Activated CD4-positive, alpha-beta T cell treated with anti-CD3 and anti-CD28 coated beads, Interleukin-2, Interleukin-6, amounts not matched to agents 100 ng/mL and 50 ng/mL, durations not matched to agents 16 hours and 8 hours (primary cell): ENCODE data around the gene EFEMP1.
"Not testable (repeated sequence)": the region's sequence is repeated elsewhere in the genome, so short reads cannot be mapped to it uniquely, and the experiment has no call there.

Source experiments
- DNase-seq: peaks from one replicate; pipeline ENCODE4 v3.0.0-alpha.2; 2020

The EFEMP1 gene

GRCh38 chr2:55862673-55863390 lies 60.8 kb downstream of the EFEMP1 start:
- no peak for DNase-seq

- no peak for DNase-seq
Observed at GRCh38 chr2:55862246-55862645, 61.3 kb downstream of the EFEMP1 start.

DNA sequence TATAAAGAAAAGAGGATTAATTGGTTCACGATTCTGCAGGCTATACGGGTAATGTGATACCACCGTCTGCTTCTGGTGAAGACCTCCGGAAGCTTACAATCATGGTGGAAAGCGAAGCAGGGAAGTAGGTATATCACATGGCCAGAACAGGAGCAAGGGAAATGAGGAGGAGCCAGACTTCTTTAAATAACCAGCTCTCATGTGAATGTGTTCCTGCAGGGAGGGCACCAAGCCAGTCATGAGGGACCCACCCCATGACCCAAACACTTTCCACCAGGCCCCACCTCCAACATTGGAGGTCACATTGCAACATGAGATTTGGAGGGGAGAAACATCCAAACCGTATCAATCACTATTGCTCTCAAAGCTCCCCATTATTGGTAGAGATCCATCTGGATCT lies 61.8 kb downstream of the EFEMP1 start:
- DNase-seq: no peak

GRCh38 chr2:55860832-55861231 lies 62.8 kb downstream of the EFEMP1 start:
- DNase-seq: no peak

- no peak for DNase-seq
Observed at GRCh38 chr2:55859875-55860274, 63.7 kb downstream of the EFEMP1 start.

- no peak for DNase-seq
Observed at GRCh38 chr2:55857766-55858165, 65.8 kb downstream of the EFEMP1 start.

DNA sequence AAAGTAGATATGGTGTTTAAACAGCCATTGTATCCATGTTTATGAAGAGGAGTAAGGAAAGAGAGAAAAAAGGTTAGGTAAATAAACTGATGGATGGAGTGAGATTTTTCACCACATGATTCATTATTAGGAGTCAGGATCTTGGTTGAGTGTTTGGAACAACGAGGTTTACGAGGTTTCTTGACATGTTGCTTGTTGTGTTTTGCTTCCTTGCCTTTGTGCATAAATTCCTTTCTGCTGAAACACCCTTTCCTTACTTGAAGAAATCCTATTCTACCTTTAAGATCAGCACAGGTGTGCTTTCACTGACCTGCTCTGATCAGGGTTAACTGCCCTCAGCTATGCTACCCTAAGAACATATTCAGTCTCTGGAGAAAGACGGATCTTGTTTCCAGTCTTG lies 66.6 kb downstream of the EFEMP1 start:
- no peak for DNase-seq

DNA sequence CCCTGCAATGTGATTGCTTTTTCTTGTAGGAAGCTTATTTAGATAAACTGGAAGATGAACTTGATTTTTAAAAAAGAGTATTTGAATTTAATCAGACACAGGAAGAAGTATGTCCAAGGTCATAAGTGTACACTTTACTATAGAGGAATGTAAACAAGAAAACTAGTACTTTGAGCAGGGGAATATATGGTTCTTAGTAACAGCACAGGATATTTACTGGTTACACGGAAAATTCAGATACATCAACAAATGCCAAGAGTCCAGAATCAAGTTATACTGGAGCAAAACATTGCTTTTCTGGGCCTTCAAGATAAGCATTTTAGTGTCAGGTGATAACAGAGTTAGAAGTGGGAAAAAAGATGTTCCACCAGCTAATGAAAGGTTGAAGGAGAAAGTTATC lies 75.5 kb downstream of the EFEMP1 start:
- DNase-seq: no peak

- DNase-seq: no peak
Observed at GRCh38 chr2:55846426-55846825, 77.2 kb downstream of the EFEMP1 start.

- no peak for DNase-seq
Observed at GRCh38 chr2:55844986-55845385, 78.6 kb downstream of the EFEMP1 start.

- no peak for DNase-seq
Observed at GRCh38 chr2:55843994-55844345, 79.6 kb downstream of the EFEMP1 start.

DNA sequence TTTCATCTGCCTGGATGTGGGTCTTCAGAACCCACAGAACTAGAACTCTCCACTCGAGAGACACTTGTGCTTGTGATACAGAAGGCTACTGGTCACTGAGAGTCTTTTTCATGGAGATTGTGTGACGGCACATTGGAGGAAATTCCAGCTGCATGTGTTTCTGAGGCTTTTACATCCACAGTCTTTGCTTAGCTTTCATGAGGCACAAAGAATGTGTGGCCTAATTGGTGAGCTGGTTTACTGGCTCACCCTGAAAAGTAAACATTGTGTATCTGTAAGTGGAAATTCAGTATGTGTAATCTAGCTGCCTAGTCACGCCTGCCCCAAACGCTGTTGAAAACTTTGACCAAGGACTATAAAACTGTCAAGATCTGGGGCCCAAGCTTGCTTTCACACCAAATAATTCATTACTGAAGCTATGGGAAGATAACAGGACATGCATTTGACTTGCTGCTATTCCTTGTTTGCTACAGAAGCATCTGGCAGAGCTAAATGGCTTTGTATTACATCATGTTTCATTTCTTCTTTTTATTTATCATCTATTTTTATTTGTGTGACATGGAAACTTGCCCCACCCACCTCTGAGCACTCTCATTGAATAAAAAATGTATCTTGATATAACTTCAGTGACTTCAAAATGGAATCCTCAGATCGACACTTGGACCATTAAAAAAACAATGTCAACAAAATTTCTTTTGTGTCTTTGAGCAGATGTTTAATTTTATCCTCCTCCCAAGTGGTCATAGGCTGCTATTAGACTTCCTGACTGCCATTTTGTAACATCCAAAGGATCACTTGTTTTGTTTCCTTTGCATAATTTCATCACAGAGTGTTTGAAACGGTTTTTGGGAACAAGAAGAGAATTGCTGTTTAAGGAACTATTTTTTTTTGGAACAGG lies 80.2 kb downstream of the EFEMP1 start:
- DNase-seq: no peak

DNA sequence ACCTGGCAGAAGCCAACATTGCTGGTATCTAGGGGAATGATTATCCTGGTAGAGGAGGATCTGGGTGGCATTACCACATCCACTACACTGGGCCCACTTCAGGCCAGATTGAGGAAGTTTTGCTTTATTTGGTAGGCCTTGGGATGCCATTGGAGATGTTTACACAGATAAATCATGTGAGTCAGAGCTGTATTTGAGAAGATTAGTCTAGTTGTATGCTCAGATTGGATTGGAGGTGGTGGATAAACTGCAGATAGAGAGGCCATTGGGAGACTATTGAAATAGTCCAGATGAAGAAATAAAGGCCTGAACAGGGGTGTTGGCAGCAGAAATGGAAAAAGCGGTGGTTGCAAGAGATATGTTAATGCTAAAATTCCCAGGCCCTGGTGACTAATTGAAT lies 81.5 kb downstream of the EFEMP1 start:
- DNase-seq: no peak

DNA sequence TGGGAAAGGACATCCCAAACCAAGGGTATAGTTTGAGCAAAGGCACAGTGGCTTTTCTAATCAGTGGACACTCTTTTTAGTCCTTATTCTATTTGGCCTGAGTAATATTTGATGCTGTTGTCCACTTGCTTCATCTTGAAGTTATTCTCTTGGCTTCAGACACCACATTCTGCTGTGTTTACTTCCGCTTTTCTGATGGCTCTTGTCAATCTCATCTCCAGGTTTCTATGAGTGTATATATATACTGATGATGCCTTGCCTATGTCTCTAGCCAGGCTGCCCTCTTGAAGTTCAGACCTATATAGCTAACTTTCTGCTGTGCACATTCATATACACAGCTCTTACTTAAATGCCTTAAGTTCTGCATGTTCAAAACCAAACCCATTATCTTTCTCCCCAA lies 83.1 kb downstream of the EFEMP1 start:
- no peak for DNase-seq

GRCh38 chr2:55839182-55839819 lies 84.3 kb downstream of the EFEMP1 start:
- DNase-seq: no peak

DNA sequence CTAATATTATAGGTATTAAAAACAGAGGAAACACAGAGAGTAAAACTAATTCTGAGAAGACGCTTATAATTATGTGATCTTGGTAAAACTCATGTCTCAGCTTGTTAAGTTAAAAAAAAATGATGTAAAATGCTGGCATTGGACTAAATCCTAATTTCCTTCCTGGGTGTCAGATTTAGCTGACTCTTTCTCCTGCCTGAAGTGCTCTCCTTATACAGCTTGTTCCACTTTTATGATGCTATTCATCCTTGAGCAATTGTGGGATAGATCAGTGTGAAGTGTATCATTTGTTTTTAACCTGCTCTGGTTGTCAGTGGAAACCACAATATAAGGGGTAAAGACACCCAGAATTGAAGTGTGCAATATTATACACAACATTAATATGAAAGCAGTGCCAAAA lies 84.9 kb downstream of the EFEMP1 start:
- no peak for DNase-seq

GRCh38 chr2:55838117-55838516 lies 85.5 kb downstream of the EFEMP1 start:
- DNase-seq: not testable (repeated sequence)

DNA sequence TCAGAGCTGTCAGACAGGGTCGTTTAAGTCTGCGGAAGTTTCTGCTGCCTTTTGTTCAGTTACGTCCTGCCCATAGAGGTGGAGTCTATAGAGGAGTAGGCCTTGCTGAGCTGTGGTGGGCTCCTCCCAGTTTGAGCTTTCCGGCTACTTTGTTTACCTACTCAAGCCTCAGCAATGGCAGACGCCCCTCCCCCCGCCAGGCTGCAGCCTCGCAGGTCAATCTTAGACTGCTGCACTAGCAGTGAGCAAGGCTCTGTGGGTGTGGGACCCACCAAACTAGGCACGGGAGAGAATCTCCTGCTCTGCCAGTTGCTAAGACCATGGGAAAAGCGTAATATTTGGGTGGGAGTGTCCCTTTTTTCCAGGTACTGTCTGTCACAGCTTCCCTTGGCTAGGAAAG lies 86.5 kb downstream of the EFEMP1 start:
- DNase-seq: no peak

- not testable (repeated sequence) for DNase-seq
Observed at GRCh38 chr2:55831671-55832410, 91.7 kb downstream of the EFEMP1 start.

GRCh38 chr2:55827855-55828254 lies 95.7 kb downstream of the EFEMP1 start:
- no peak for DNase-seq

DNA sequence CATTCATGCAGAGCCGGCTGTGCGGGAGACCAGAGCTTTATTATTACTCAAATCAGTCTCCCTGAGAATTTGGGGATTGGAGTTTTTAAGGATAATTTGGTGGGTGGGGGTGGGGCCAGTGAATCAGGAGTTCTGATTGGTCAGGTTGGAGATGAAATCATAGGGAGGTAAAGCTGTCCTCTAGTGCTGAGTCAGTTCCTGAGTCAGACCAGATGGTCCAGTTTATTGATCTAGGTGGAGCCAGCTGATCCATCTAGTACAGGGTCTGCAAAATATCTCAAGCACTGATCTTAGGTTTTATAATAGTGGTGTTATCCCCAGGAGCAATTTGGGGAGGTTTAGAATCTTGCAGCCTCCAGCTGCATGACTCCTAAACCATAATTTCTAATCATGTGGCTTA lies 96.2 kb downstream of the EFEMP1 start:
- not testable (repeated sequence) for DNase-seq

- DNase-seq: no peak
Observed at GRCh38 chr2:55826246-55826645, 97.3 kb downstream of the EFEMP1 start.

DNA sequence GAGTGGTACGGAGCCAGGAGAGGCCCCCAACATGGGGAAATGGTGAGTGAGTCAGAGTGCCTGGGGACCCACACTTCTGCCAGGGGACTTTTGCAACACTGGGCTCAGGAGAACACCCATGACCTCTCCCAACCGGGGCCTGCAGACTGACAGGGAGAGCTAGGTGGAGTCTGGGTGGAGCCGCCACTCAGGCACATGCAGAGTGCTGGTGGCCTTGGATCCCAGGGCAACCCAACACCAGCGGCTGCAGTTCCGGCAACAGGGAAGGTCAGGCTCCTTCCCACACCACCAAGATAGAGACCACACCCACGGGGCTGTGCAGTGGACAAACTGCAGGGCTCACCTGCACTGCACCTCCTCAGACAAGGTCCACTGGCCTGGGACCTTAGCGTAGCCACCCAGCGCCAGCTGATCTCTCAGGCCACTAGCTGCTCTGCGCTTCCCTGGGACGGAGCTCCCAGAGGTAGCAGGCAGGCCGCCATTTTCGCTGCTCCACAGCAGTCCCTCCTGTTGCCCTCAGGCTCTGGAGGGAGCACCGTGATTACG lies 99.0 kb downstream of the EFEMP1 start:
- DNase-seq: no peak
